K562 (cell line): ENCODE measurements around the gene SLC7A8. TPM values are rescaled to one million over a fixed set of nuclear protein-coding genes. Genes with fewer than 3 reads are reported as not detected.
A peak's percentile ranks its signal among the peaks of the same experiment; 100 is the strongest.

Source experiments
- ATAC-seq: fragments of 200-7000 bp; cut with Tn5 transposase; 3 replicates; pipeline ENCODE4 v1.9.1; 2020; ENCODE audit warnings: moderate library complexity
- BruUV-seq: library from RNA; stranded (reverse); fragments of 400-500 nt; replicated peaks from 2 replicates; lab custom pipeline; 2021; lab: Mats Ljungman, UMichigan
- CTCF ChIA-PET: fragments of 300-600 bp; formaldehyde crosslinking; extraction: SDS; loops from one replicate; lab custom pipeline; 2021; ENCODE audit warnings: low intra/inter-chr PET ratio; lab: Yijun Ruan, JAX
- POLR2A ChIA-PET: fragments of 300-600, 350-650 bp; sonication (Branson Sonifier 250); formaldehyde crosslinking; extraction: SDS; loops from one replicate; lab custom pipeline; 2021; ENCODE audit warnings: antibody characterized with exemption, inconsistent platforms; lab: Yijun Ruan, JAX
- DNase-seq, 4 experiments: peaks; one replicate each; pipeline versions ENCODE4 v3.0.0 to v3.0.0-alpha.2; 2011 to 2018; ENCODE audit warnings: low spot score in 3 of 4, mixed read lengths in 3 of 4; ENCODE audit errors: extremely low read depth in 1 of 4
- FAIRE-seq: peaks from 2 replicates; lab custom pipeline; 2011; peaks lifted over from hg19 to GRCh38; lab: Jason Lieb, UNC
- H2AFZ ChIP-seq: 2 replicates; pipeline ENCODE4 v1.6.0; 2011; ENCODE audit warnings: low read depth, low read length, control low read depth, inconsistent platforms
- H3K27ac ChIP-seq: fragments of 200-600 bp; 3 replicates; pipeline ENCODE4 v1.8.0; 2011; ENCODE audit warnings: low read depth, mild to moderate bottlenecking, control low read depth, inconsistent platforms, low read length, moderate library complexity, mixed read lengths; ENCODE audit errors: extremely low read depth
- H3K27me3 ChIP-seq, 2 experiments: fragments of 300-600 bp in 1 of 2; 2 replicates in 1 of 2; 3 replicates in 1 of 2; pipeline versions ENCODE4 v1.6.0 to v1.8.0; 2011; ENCODE audit warnings: inconsistent platforms in 2 of 2, low read length in 2 of 2, mild to moderate bottlenecking in 1 of 2, mixed read lengths in 1 of 2, moderate library complexity in 1 of 2; ENCODE audit not compliant: control insufficient read depth in 2 of 2, insufficient read depth in 2 of 2
- H3K36me3 ChIP-seq: fragments of 300-600 bp; 3 replicates; pipeline ENCODE4 v1.8.0; 2011; ENCODE audit warnings: mild to moderate bottlenecking, low read length, inconsistent platforms; ENCODE audit not compliant: control insufficient read depth, insufficient read depth
- H3K4me1 ChIP-seq, 2 experiments: fragments of 200-600 bp in 1 of 2; replicated peaks in 1 of 2; 2 replicates in 1 of 2; 3 replicates in 1 of 2; pipeline versions ENCODE4 v1.5.1 to v1.8.0; 2011; ENCODE audit warnings: inconsistent platforms in 2 of 2, low read length in 2 of 2, mild to moderate bottlenecking in 1 of 2, mixed read lengths in 1 of 2, moderate library complexity in 1 of 2; ENCODE audit not compliant: control insufficient read depth in 2 of 2, insufficient read depth in 2 of 2
- H3K4me2 ChIP-seq: 2 replicates; pipeline ENCODE4 v1.6.1; 2011; ENCODE audit warnings: low read length, control low read depth, inconsistent platforms, mixed read lengths; ENCODE audit not compliant: insufficient read depth
- H3K4me3 ChIP-seq: fragments of 200-600 bp; sonication (generic), shearing (Covaris generic); 2 replicates; pipeline ENCODE4 v1.5.1; 2016; ENCODE audit warnings: control low read depth, inconsistent platforms
- H3K79me2 ChIP-seq: fragments of 200-600 bp; 3 replicates; pipeline ENCODE4 v1.8.0; 2011; ENCODE audit warnings: low read length, inconsistent platforms; ENCODE audit not compliant: control insufficient read depth, insufficient read depth
- H3K9ac ChIP-seq, 2 experiments: 2 replicates each; pipeline versions ENCODE4 v1.6.0 to v1.6.1; 2011; ENCODE audit warnings: low read depth in 2 of 2, low read length in 2 of 2, control low read depth in 1 of 2, inconsistent platforms in 1 of 2, mild to moderate bottlenecking in 1 of 2, mixed read lengths in 1 of 2; ENCODE audit not compliant: insufficient read depth in 1 of 2
- H3K9me1 ChIP-seq: one replicate; pipeline ENCODE4 v1.6.0; 2011; ENCODE audit warnings: inconsistent platforms, mild to moderate bottlenecking, low read length, moderate library complexity; ENCODE audit not compliant: control insufficient read depth, insufficient read depth
- H3K9me3 ChIP-seq: replicated peaks from 2 replicates; pipeline ENCODE4 v1.5.1; 2011; ENCODE audit warnings: low read depth, low read length, inconsistent platforms; ENCODE audit not compliant: control insufficient read depth, insufficient read depth
- H4K20me1 ChIP-seq: replicated peaks from 2 replicates; pipeline ENCODE4 v1.6.1; 2011; ENCODE audit warnings: low read length, inconsistent platforms, mixed read lengths; ENCODE audit not compliant: control insufficient read depth, insufficient read depth
- CBFA2T2 ChIP-seq: fragments of 450-650 bp; conservative IDR thresholded peaks from 2 replicates; pipeline ENCODE4 v1.6.1; 2017; ENCODE audit warnings: mild to moderate bottlenecking
- PYGO2 ChIP-seq: fragments of 450-650 bp; IDR thresholded peaks from 2 replicates; pipeline ENCODE4 v1.6.1; 2016; ENCODE audit warnings: mild to moderate bottlenecking, missing genetic modification characterization, moderate library complexity, missing compliant biosample characterization
- SIN3A ChIP-seq, 2 experiments: fragments of 150-350 bp in 1 of 2; IDR thresholded peaks; 2 replicates each; pipeline ENCODE4 v1.6.1; 2011 to 2016; ENCODE audit warnings: borderline replicate concordance in 2 of 2, low read depth in 2 of 2, low read length in 2 of 2, mild to moderate bottlenecking in 2 of 2, moderate library complexity in 2 of 2; ENCODE audit not compliant: control insufficient read depth in 1 of 2
- ZNF668 ChIP-seq: fragments of 250-450 bp; sonication (Bioruptor Pico); IDR thresholded peaks from 2 replicates; pipeline ENCODE4 v1.8.0; 2022; ENCODE audit warnings: mild to moderate bottlenecking, inconsistent platforms
- WGBS: fragments of 100-300 bp; shearing (Covaris generic); methylation state at CpG from one replicate; pipeline ENCODE4 v1.1.6; 2016; ENCODE audit warnings: low coverage, mixed read lengths; ENCODE audit not compliant: insufficient coverage; ENCODE audit errors: missing lambda C conversion rate; 5-methylcytosine and 5-hydroxymethylcytosine counted together
- in situ Hi-C: fragments of 300-500 bp; cut with MboI; formaldehyde crosslinking; loops from 4 replicates; pipeline ENCODE4 v1.15.0; 2018; ENCODE audit warnings: inconsistent platforms, mixed read lengths
- intact Hi-C: fragments of 100-400 bp; cut with micrococcal nuclease; formaldehyde crosslinking; loops from 2 replicates; pipeline ENCODE4 v1.14.2; 2022
- polyA plus RNA-seq, 8 experiments: library from polyadenylated mRNA; depleted of rRNA in 4 of 8; stranded (reverse) in 5 of 8; unstranded in 3 of 8; fragments of >200 nt; fragmentation: Nextera tagmentation in 2 of 8; fragmentation: Illumina TruSeq in 1 of 8; extraction: Ambion mirVana in 2 of 8; extraction: Trizol in 1 of 8; gene quantifications; 2 replicates each; pipeline versions ENCODE4 v1.2.1 to v1.2.3, GENCODE V29; 2011 to 2014; ENCODE audit warnings: inconsistent platforms in 1 of 8, missing spikeins in 1 of 8
- total RNA-seq, 7 experiments: library from RNA; depleted of rRNA in 6 of 7; stranded (reverse); fragments of >200 nt in 6 of 7; fragmentation: Illumina TruSeq in 2 of 7; extraction: Trizol in 2 of 7; gene quantifications; 2 replicates each; pipeline versions ENCODE4 v1.2.1 to v1.2.3, GENCODE V29; 2011 to 2021; ENCODE audit warnings: low replicate concordance in 1 of 7
- TF ChIP-seq, protein P1 (sequence below): sonication (generic); IDR thresholded peaks from 2 replicates; pipeline ENCODE4 v1.6.1; 2016
- TF ChIP-seq, protein P2 (sequence below): fragments of 250-450 bp; sonication (Bioruptor Pico); IDR thresholded peaks from 2 replicates; pipeline ENCODE4 v1.8.0; 2021; ENCODE audit warnings: borderline replicate concordance, mild to moderate bottlenecking, moderate library complexity; ENCODE audit not compliant: poor library complexity, severe bottlenecking
- TF ChIP-seq, protein P3 (sequence below): sonication (generic); formaldehyde crosslinking; IDR thresholded peaks from 2 replicates; pipeline ENCODE4 v1.8.1; 2023; ENCODE audit warnings: mild to moderate bottlenecking, missing genetic modification reagents, moderate library complexity
- TF ChIP-seq, protein P4 (sequence below): fragments of 250-450 bp; sonication (Bioruptor Pico); IDR thresholded peaks from 2 replicates; pipeline ENCODE4 v1.4.0; 2020
- TF ChIP-seq, protein P5 (sequence below), 2 experiments: fragments of 250-450 bp in 1 of 2; fragments of 450-650 bp in 1 of 2; sonication (Bioruptor Pico) in 1 of 2; IDR thresholded peaks; 2 replicates each; pipeline versions ENCODE4 v1.6.1 to v1.8.0; 2016 to 2021; ENCODE audit warnings: mild to moderate bottlenecking in 2 of 2, moderate library complexity in 2 of 2, missing compliant biosample characterization in 1 of 2, missing genetic modification characterization in 1 of 2

Gene SLC7A8
- total and polyA plus RNA-seq, 9 of the 15 experiments (the other 6 are each of a cell fraction or from before 2014, with no cell fraction given) = 2.0 to 33.0 (median 6.0) TPM

DNA sequence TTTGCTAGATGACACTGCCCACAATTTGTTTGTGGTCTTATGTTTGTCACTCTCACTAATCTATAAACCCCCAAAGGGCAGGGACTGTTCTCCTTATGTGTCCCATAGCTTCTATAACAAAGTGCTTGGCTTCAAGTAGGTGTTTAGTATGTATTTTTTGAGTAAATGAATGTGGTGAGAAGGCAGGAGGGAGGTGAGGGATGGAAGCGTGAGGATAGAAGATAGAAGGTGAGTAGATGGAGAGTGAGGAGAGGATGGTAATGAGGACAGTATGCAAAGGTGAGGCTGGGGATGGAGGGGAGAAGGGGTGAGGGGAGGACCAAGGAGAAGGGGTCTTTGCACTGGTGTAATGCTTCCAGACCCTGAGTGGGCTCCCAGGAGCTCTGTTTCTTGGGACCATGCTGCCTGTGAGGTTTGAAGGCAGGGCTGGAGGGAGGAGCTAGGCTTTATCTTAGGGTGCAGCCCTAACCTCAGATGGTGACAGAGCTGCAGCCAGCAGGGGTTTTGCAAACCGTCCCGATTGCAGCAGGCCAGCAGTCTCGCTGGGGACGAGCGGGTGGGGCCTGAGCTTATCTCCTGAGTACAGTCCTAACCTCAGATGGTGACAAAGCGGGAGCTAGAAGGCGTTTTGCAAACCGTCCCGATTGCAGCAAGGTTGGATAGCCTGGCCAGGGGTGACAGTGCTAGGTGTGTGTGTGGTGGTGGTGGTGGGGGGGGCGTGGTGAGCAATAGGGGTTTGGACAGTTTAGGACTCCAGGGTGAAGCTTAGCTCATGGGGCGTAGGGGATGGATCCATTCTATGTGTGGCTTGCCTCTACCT lies 70.9 kb downstream of the SLC7A8 start:
- BruUV-seq = no TSS peak
- DNase-seq (peak; percentile 90 to 95 (median 92)), ATAC-seq (peak; percentile 93), FAIRE-seq (peak; percentile 100)
- H3K9ac ChIP-seq = no peak overlapping the region
- under 1% methylated on average over 12 of the region's 12 CpGs for WGBS
- no peak overlapping the region for H3K4me2 ChIP-seq
- CTCF ChIA-PET = interaction anchor here (5.6 kb wide), 1 partner anchor 42 kb away, joined by 109 read pairs; no protein-coding TSS in a partner anchor
- no peak overlapping the region for H2AFZ ChIP-seq
- H3K4me3 ChIP-seq = no peak overlapping the region
- intact Hi-C loops (no loop called here), in situ Hi-C loops (no loop called here)
- peaks cover 26 to 46% of the 10 kb centered on the region in 2 experiments for H3K4me1 ChIP-seq
- peaks cover 3% of the 10 kb centered on the region; the same call in 1 of the 2 replicates for H4K20me1 ChIP-seq
- POLR2A ChIA-PET = interaction anchor here (0.5 to 1.8 kb wide), 14 partner anchors 8 to 126 kb away, joined by 3 to 17 read pairs (median 4); partner anchors contain the start of genes ACIN1 and C14orf119
- H3K79me2 ChIP-seq = no peaks in the 10 kb centered on the region
- peaks cover 0 to 13% of the 10 kb centered on the region in 2 experiments; a peak in 3 of 5 replicates for H3K27me3 ChIP-seq
- H3K9me3 ChIP-seq = no peaks in the 10 kb centered on the region
- no peaks in the 10 kb centered on the region for H3K36me3 ChIP-seq
- no peak overlapping the region for H3K27ac ChIP-seq
- no peaks in the 10 kb centered on the region for H3K9me1 ChIP-seq
- TF ChIP-seq, protein P1, sequence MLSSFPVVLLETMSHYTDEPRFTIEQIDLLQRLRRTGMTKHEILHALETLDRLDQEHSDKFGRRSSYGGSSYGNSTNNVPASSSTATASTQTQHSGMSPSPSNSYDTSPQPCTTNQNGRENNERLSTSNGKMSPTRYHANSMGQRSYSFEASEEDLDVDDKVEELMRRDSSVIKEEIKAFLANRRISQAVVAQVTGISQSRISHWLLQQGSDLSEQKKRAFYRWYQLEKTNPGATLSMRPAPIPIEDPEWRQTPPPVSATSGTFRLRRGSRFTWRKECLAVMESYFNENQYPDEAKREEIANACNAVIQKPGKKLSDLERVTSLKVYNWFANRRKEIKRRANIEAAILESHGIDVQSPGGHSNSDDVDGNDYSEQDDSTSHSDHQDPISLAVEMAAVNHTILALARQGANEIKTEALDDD = peak; percentile 58
- TF ChIP-seq, protein P2, sequence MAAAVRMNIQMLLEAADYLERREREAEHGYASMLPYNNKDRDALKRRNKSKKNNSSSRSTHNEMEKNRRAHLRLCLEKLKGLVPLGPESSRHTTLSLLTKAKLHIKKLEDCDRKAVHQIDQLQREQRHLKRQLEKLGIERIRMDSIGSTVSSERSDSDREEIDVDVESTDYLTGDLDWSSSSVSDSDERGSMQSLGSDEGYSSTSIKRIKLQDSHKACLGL (CRISPR knock-in tag) = no peak
- TF ChIP-seq SIN3A (IDR thresholded peaks at IDR 0.05; ENCODE audit: borderline replicate concordance in 2 of 2, control insufficient read depth in 1 of 2, low read depth in 2 of 2, low read length in 2 of 2) (no peak), ZNF668 (CRISPR knock-in tag) (no peak), CBFA2T2 (peak; percentile 98), PYGO2 (tag) (peak; percentile 70)
- TF ChIP-seq, protein P3, sequence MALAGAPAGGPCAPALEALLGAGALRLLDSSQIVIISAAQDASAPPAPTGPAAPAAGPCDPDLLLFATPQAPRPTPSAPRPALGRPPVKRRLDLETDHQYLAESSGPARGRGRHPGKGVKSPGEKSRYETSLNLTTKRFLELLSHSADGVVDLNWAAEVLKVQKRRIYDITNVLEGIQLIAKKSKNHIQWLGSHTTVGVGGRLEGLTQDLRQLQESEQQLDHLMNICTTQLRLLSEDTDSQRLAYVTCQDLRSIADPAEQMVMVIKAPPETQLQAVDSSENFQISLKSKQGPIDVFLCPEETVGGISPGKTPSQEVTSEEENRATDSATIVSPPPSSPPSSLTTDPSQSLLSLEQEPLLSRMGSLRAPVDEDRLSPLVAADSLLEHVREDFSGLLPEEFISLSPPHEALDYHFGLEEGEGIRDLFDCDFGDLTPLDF = no peak
- TF ChIP-seq, protein P4, sequence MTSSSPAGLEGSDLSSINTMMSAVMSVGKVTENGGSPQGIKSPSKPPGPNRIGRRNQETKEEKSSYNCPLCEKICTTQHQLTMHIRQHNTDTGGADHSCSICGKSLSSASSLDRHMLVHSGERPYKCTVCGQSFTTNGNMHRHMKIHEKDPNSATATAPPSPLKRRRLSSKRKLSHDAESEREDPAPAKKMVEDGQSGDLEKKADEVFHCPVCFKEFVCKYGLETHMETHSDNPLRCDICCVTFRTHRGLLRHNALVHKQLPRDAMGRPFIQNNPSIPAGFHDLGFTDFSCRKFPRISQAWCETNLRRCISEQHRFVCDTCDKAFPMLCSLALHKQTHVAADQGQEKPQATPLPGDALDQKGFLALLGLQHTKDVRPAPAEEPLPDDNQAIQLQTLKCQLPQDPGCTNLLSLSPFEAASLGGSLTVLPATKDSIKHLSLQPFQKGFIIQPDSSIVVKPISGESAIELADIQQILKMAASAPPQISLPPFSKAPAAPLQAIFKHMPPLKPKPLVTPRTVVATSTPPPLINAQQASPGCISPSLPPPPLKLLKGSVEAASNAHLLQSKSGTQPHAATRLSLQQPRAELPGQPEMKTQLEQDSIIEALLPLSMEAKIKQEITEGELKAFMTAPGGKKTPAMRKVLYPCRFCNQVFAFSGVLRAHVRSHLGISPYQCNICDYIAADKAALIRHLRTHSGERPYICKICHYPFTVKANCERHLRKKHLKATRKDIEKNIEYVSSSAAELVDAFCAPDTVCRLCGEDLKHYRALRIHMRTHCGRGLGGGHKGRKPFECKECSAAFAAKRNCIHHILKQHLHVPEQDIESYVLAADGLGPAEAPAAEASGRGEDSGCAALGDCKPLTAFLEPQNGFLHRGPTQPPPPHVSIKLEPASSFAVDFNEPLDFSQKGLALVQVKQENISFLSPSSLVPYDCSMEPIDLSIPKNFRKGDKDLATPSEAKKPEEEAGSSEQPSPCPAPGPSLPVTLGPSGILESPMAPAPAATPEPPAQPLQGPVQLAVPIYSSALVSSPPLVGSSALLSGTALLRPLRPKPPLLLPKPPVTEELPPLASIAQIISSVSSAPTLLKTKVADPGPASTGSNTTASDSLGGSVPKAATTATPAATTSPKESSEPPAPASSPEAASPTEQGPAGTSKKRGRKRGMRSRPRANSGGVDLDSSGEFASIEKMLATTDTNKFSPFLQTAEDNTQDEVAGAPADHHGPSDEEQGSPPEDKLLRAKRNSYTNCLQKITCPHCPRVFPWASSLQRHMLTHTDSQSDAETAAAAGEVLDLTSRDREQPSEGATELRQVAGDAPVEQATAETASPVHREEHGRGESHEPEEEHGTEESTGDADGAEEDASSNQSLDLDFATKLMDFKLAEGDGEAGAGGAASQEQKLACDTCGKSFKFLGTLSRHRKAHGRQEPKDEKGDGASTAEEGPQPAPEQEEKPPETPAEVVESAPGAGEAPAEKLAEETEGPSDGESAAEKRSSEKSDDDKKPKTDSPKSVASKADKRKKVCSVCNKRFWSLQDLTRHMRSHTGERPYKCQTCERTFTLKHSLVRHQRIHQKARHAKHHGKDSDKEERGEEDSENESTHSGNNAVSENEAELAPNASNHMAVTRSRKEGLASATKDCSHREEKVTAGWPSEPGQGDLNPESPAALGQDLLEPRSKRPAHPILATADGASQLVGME = no peak
- TF ChIP-seq, protein P5, sequence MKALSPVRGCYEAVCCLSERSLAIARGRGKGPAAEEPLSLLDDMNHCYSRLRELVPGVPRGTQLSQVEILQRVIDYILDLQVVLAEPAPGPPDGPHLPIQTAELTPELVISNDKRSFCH (CRISPR knock-in tag; IDR thresholded peaks at IDR 0.05) = no peak
- TF ChIP-seq, protein P5 (tag; IDR thresholded peaks at IDR 0.05) = peak; percentile 92
